Measurements from ENCODE around the gene RBCK1. TPM values are rescaled to one million over a fixed set of nuclear protein-coding genes. Genes with fewer than 3 reads are reported as not detected.
"Not testable (repeated sequence)": the region's sequence is repeated elsewhere in the genome, so short reads cannot be mapped to it uniquely, and the experiment has no call there.

RBCK1 gene
- total and polyA plus RNA-seq, 3 donors from 2014 or later = 77.8 to 93.7 (median 87.2) TPM

GRCh38 chr20:382291-383115, 25.6 kb upstream of the RBCK1 start:
- no peak for DNase-seq
- WGBS, 2 donors = 64 to 70% methylated on average over 6 to 8 of the region's 8 CpGs

GRCh38 chr20:383889-384288, 24.2 kb upstream of the RBCK1 start:
- no peaks in the 10 kb centered on the region for H3K27me3 ChIP-seq
- WGBS, 2 donors = 88 to 91% methylated on average over 5 of the region's 5 CpGs
- TF ChIP-seq CTCF (IDR thresholded peaks at IDR 0.05) = no peak
- TF ChIP-seq POLR2A (IDR thresholded peaks at IDR 0.05) = no peak
- H3K27ac ChIP-seq = no peak overlapping the region
- intact Hi-C loops (cut with DNase I; ENCODE audit: low total_unique reads) = no loop called here
- H3K36me3 ChIP-seq (ENCODE audit: low read depth, missing control alignments) = no peaks in the 10 kb centered on the region
- no peak overlapping the region for H3K4me3 ChIP-seq
- H3K4me1 ChIP-seq = peaks cover 3% of the 10 kb centered on the region
- DNase-seq = no peak
- H3K9me3 ChIP-seq = no peaks in the 10 kb centered on the region

More at GRCh38 chr20:382291-383115, 25.6 kb upstream of the RBCK1 start:
- Histone ChIP-seq H3K36me3 (ENCODE audit: low read depth, missing control alignments) (no peaks in the 10 kb centered on the region), H3K4me1 (peaks cover 3% of the 10 kb centered on the region), H3K27ac (no peak overlapping the region), H3K27me3 (no peaks in the 10 kb centered on the region), H3K4me3 (peak overlapping the region in 1 of 2 donors; percentile 53), H3K9me3 (no peaks in the 10 kb centered on the region)
- TF ChIP-seq POLR2A (IDR thresholded peaks at IDR 0.05) (no peak), CTCF (IDR thresholded peaks at IDR 0.05) (no peak)
- intact Hi-C loops (cut with DNase I; ENCODE audit: low total_unique reads) = no loop called here

DNA sequence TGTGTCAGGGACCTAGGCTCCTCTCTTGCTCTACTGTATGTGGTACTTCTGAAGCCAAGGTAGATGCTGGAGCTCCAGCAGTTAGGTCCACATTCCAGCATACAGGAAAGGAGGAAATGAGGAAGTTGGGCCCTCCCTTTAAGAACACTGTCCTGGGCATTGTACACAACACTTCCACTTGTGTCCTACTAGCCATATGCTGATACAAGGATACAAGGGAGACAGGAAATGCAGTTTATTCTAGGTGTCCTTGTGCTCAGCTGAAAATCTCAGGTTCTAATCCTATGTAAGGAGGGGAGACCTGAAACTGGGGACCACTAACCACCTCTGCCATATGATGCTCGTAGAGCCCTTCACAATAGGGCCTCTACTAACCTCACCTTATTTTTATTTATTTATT, 23.4 kb upstream of the RBCK1 start:
- Histone ChIP-seq H3K27ac (no peak overlapping the region), H3K9me3 (no peaks in the 10 kb centered on the region), H3K4me3 (no peak overlapping the region), H3K4me1 (peaks cover 3% of the 10 kb centered on the region), H3K27me3 (no peaks in the 10 kb centered on the region), H3K36me3 (ENCODE audit: low read depth, missing control alignments) (no peaks in the 10 kb centered on the region)
- 94 to 96% methylated on average over 1 of the region's 1 CpG for WGBS, 2 donors
- intact Hi-C loops (cut with DNase I; ENCODE audit: low total_unique reads) = no loop called here
- no peak for DNase-seq
- TF ChIP-seq POLR2A (IDR thresholded peaks at IDR 0.05) (no peak), CTCF (IDR thresholded peaks at IDR 0.05) (no peak)

GRCh38 chr20:385448-385847, 22.7 kb upstream of the RBCK1 start:
- intact Hi-C loops (cut with DNase I; ENCODE audit: low total_unique reads) = no loop called here
- no peak overlapping the region for H3K4me3 ChIP-seq
- TF ChIP-seq CTCF (IDR thresholded peaks at IDR 0.05) (no peak), POLR2A (IDR thresholded peaks at IDR 0.05) (no peak)
- DNase-seq = no peak
- H3K4me1 ChIP-seq = peaks cover 3% of the 10 kb centered on the region
- H3K9me3 ChIP-seq = no peaks in the 10 kb centered on the region
- no peaks in the 10 kb centered on the region for H3K27me3 ChIP-seq
- H3K27ac ChIP-seq = no peak overlapping the region
- WGBS, 2 donors = 97 to 99% methylated on average over 5 of the region's 5 CpGs
- H3K36me3 ChIP-seq (ENCODE audit: low read depth, missing control alignments) = no peaks in the 10 kb centered on the region

DNA sequence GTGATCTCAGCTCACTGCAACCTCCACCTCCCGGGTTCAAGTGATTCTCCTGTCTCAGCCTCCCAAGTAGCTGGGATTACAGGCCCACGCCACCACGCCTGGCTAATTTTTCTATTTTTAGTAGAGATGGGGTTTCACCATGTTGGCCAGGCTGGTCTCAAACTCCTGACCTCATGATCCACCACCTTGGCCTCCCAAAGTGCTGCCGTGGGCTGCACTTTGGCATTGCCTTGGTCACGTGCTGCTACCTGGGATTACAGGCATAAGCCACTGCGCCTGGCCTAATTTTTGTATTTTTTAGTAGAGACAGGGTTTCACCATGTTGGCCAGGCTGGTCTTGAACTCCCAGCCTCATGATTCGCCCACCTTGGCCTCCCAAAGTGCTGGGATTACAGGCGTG, 21.5 kb upstream of the RBCK1 start:
- H3K9me3 ChIP-seq; intact Hi-C loops (cut with DNase I; ENCODE audit: low total_unique reads); H3K4me3 ChIP-seq; H3K36me3 ChIP-seq (ENCODE audit: low read depth, missing control alignments); H3K27me3 ChIP-seq; H3K27ac ChIP-seq; DNase-seq; H3K4me1 ChIP-seq: not testable (repeated sequence)
- 95 to 97% methylated on average over 8 of the region's 8 CpGs for WGBS, 2 donors

Data from testis (tissue), 3 donors.